Hepatic stellate cell (primary cell): Measurements from ENCODE around the gene COX18.

Experiments used
- DNase-seq: peaks from one replicate; pipeline ENCODE4 v3.0.0; 2011; ENCODE audit warnings: low spot score

Gene COX18

GRCh38 chr4:73069338-73070073 is at the start of gene COX18:
COX18 (minus strand) TSS chr4:73069716; CDS start chr4:73069649, 67 bp downstream.
- peak; percentile 92 for DNase-seq

- no peak for DNase-seq
Observed at GRCh38 chr4:73109493-73109892, 40.0 kb upstream of the COX18 start.

GRCh38 chr4:73104695-73105094 is 35.2 kb upstream of the COX18 start:
- no peak for DNase-seq

- no peak for DNase-seq
Observed at GRCh38 chr4:73103799-73104503, 34.4 kb upstream of the COX18 start.

GRCh38 chr4:73099143-73099542 is 29.6 kb upstream of the COX18 start:
- DNase-seq, result no peak

GRCh38 chr4:73098713-73099112 is 29.2 kb upstream of the COX18 start:
- no peak for DNase-seq

- DNase-seq, result no peak
Observed at GRCh38 chr4:73098016-73098415, 28.5 kb upstream of the COX18 start.

- DNase-seq, result no peak
Observed at GRCh38 chr4:73092868-73093267, 23.4 kb upstream of the COX18 start.

- DNase-seq, result no peak
Observed at GRCh38 chr4:73090738-73091137, 21.2 kb upstream of the COX18 start.

- no peak for DNase-seq
Observed at GRCh38 chr4:73087871-73088270, 18.4 kb upstream of the COX18 start.

GRCh38 chr4:73086095-73086868 is 16.8 kb upstream of the COX18 start:
- no peak for DNase-seq

GRCh38 chr4:73080789-73081188 is 11.3 kb upstream of the COX18 start:
- no peak for DNase-seq

- DNase-seq, result no peak
Observed at GRCh38 chr4:73075832-73076231, 6.3 kb upstream of the COX18 start.

- DNase-seq, result no peak
Observed at GRCh38 chr4:73070074-73070390, 516 bp upstream of the COX18 start.

- DNase-seq, result peak; percentile 7
Observed at GRCh38 chr4:73068491-73069337, 802 bp downstream of the COX18 start.

- DNase-seq, result peak; percentile 6
Observed at GRCh38 chr4:73067971-73068394, 1.5 kb downstream of the COX18 start.

- no peak for DNase-seq
Observed at GRCh38 chr4:73066928-73067327, 2.6 kb downstream of the COX18 start.

- no peak for DNase-seq
Observed at GRCh38 chr4:73066445-73066844, 3.1 kb downstream of the COX18 start.

- no peak for DNase-seq
Observed at GRCh38 chr4:73064536-73064935, 5.0 kb downstream of the COX18 start.

- no peak for DNase-seq
Observed at GRCh38 chr4:73055241-73055897, 14.1 kb downstream of the COX18 start.

- no peak for DNase-seq
Observed at GRCh38 chr4:73053974-73054480, 15.5 kb downstream of the COX18 start.
